ENCODE results near the gene DGAT2.

Gene DGAT2

DNA sequence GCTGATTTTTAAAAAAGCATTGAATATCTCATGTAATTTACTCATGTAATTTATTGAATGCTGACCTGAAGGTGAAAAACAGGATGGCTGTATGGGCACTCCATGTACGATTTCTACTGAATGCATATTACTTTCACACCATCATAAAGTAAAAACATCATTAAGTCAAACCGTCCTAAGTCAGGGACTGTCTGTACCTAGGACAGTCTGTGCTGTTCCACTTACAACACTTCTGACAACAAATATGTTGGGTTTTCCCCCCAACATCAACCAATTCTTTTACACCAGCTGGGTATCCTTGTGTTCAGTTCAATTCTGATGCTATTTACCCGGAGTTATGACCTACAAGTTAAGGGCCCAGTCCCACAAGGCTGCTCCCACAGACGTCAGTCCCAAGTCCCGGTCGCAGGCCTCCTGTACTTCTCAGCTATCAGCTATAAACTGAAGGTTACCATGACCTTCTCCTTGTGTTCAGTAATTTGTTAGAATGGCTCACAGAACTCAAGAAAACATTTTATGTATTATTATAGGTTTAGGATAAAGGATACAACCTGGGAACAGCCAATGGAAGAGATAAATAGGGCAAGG is 63.4 kb downstream of the DGAT2 start:
- DNase-seq, result no peak

DNA sequence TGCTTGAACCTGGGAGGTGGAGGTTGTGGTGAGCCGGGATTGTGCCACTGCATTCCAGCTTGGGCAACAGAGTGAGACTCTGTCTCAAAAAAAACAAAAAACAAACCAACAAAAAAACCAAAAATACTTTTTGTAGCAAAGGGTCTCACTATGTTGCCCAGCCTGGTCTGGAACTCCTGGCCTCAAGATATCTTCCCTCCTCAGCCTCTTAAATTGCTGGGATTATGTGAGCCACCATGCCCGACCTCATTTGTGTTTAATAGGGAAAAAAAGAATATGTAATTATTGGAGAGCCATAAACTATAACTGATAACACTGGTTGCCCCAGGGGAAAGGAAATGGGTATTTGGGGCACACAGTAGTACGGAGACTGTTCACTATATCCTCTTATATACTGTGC is 66.2 kb downstream of the DGAT2 start:
- no peak for DNase-seq

DNA sequence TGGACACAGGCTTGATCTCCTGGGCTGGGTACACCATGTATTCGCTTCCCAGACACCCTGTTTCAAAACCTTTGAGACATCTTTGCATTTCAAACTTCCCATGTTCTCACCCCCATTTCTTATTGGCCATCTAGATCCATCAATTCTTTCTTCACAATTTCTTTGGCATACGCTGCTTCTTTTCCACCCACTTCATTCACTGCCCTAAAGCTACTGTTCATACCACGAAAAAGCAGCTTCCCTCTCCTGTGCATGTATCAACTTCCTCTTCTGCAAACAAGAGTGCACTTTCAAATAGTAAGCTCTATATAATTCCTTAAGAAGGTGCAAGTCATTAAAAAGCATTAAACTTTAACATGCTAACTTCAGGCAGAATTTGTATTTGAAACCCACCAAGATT is 67.8 kb downstream of the DGAT2 start:
- DNase-seq, result no peak

DNA sequence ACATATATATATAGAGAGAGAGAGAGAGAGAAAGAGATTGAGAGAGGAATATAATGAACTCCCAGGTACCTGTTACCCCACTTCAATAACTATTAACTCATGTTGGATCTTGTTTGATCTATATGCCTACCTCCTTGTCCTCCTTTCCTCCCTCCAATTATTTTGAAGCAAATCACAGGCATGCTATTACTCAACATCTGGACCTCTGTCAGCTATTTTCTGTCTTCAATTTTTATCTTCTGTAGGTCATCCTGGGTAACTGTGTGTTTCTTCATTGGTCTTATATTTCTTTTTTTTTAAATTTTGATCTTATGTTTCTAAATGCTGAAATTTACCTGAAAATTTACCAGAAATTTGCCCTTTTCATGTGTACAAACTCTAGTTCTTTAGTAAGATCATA is 71.3 kb downstream of the DGAT2 start:
- no peak for DNase-seq

DNA sequence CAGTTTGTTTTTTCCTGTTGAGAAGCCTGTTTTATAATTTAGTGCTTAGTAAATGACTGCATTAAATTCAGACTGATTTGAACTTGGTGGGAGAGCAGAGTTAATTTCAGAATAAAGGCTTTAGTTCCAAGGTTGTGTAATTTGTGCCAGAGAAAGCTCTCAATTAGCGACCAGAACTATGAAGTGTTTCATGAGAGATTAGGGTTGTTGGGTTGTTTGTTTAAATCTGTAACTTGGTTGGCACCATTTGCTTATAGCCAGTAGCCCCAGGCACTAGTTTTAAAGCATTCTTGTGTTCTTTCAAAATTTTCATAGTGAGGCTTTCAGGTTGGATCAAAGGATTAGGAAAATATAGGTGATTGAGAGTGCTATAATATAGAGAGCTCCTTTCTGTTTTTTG is 71.9 kb downstream of the DGAT2 start:
- no peak for DNase-seq

DNA sequence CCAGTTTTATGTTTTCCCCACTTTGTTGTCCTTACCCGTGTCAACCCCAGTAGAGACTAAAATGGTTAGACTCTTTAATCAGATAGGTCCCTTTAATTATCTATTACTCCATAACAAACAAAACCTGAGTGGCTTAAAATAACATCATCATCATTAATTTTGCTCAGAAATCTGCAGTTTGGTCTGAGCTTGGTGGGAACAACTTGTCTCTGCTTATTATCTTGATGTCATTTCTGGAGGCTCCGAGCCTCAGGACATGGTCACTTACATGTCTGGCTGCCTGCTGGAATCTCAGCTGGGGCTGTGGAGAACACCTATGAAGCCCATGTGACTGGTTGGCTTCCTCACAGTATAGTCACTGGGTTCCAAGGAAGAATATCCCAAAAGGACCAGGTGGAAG is 73.2 kb downstream of the DGAT2 start:
- no peak for DNase-seq

DNA sequence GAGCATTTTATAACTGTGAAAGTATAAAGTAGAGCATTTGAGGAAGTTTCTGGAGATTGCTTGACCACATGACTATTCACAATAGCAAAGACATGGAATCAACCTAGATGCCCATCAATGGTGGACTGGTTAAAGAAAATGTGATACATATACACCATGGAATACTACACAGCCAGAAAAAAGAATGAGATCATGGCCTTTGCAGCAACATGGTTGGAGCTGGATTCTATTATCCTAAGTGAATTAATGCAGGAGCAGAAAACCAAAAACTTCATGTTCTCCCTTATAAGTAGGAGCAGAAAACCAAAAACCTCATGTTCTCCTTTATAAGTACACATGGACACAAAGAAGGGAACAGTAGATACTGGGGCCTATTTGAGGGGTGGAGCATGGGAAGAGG is 76.7 kb downstream of the DGAT2 start:
- DNase-seq, result no peak

DNA sequence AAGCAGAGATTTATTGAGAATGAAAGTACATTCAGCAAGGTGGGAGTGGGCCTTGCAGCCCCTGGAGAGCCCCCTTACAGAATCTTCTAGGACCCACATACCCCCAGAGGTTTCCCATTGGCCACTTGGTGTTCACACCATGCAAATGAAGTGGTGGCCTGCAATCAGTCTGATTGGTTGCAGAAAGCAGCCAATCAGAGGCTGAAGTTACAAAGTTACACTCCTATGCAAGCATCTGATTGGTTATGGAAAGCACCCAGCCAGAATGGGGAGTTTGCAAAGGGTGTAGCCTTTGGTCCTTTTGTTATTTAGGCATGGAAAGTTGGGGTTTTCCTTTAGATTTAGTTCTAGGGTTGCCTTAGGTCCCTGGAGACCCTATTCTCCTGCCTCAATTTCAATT is 81.3 kb downstream of the DGAT2 start:
- DNase-seq, result no peak

DNA sequence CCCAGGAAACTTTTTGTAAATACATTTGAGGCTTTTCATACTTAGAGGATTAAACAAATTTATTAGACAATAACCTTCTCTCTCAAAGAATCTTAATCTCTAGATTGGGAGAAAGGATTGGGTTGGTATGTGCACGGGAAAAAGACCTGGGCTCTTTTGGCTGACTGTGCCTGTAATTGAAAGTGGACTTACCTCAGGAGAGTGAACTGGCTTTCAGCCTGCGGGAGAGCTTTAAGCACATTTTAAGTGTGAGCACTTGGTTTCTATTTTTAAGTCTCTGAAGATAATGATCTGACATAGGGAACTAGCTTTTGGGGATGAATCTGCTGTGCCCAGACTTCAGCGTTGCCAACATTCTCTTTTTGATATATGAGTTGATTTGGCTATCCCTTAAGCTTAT is 82.2 kb downstream of the DGAT2 start:
- DNase-seq, result no peak

Data from CD4-positive, alpha-beta T cell treated with Interleukin-6 for 4 hours (primary cell).